Sigmoid colon (tissue), 7 donors: ENCODE data around the gene ABCC3. TPM values are rescaled to one million over a fixed set of nuclear protein-coding genes. Genes with fewer than 3 reads are reported as not detected.

Experiments
- DNase-seq: peaks from one replicate; pipeline ENCODE4 v3.0.0-alpha.2; 2019
- H3K27ac ChIP-seq, 4 donors: fragments of 200-600 bp; sonication (generic); one replicate each; pipeline ENCODE4 v1.5.1; 2016 to 2019; ENCODE audit warnings: mild to moderate bottlenecking in 1 of 4
- H3K27me3 ChIP-seq, 3 donors: fragments of 200-600 bp; sonication (generic); one replicate each; pipeline ENCODE4 v1.5.1; 2019; ENCODE audit warnings: mild to moderate bottlenecking in 1 of 3
- H3K36me3 ChIP-seq, 4 donors: fragments of 200-600 bp; sonication (generic); one replicate each; pipeline ENCODE4 v1.5.1; 2016 to 2019
- H3K4me1 ChIP-seq, 4 donors: fragments of 200-600 bp; sonication (generic); one replicate each; pipeline ENCODE4 v1.5.1; 2017 to 2019
- H3K4me3 ChIP-seq, 4 donors: fragments of 200-600 bp; sonication (generic); one replicate each; pipeline ENCODE4 v1.5.1; 2017 to 2019; ENCODE audit warnings: mild to moderate bottlenecking in 2 of 4, moderate library complexity in 1 of 4
- H3K9me3 ChIP-seq, 4 donors: fragments of 200-600 bp in 3 of 4; sonication (generic) in 3 of 4; one replicate each; pipeline versions ENCODE4 v1.5.1 to v1.6.1; 2013 to 2019
- EP300 ChIP-seq, 4 donors: sonication (generic); formaldehyde crosslinking; IDR thresholded peaks; one replicate each; pipeline ENCODE4 v1.6.1; 2017; ENCODE audit warnings: antibody characterized with exemption in 4 of 4
- POLR2A ChIP-seq, 2 donors: fragments of 450-650 bp; IDR thresholded peaks; one replicate each; pipeline ENCODE4 v1.6.1; 2016; ENCODE audit warnings: antibody characterized with exemption in 2 of 2, mild to moderate bottlenecking in 2 of 2, moderate library complexity in 2 of 2
- POLR2AphosphoS5 ChIP-seq, 4 donors: sonication (generic); formaldehyde crosslinking; IDR thresholded peaks; one replicate each; pipeline ENCODE4 v1.6.1; 2017; ENCODE audit warnings: antibody characterized with exemption in 4 of 4
- WGBS, 2 donors: extraction: QIAGEN DNeasy Blood & Tissue Kit; methylation state at CpG; one replicate each; pipeline ENCODE4 v1.1.7; 2013; 5-methylcytosine and 5-hydroxymethylcytosine counted together
- intact Hi-C: fragments of 100-400 bp; cut with DNase I; formaldehyde crosslinking; loops from one replicate; pipeline ENCODE4 v1.15.1; 2023
- polyA plus RNA-seq, 3 donors: library from polyadenylated mRNA; stranded (reverse); fragments of 200-250 nt; gene quantifications; one replicate each; pipeline ENCODE4 v1.2.3, GENCODE V29; 2013
- total RNA-seq, 4 donors: library from RNA; depleted of rRNA; stranded (reverse); fragments of >200 nt; gene quantifications; one replicate each; pipeline ENCODE4 v1.1.0, GENCODE V29; 2016
- TF ChIP-seq, protein P1 (sequence below), 4 experiments: fragments of 450-650 bp in 3 of 4; fragments of 200-600 bp in 1 of 4; IDR thresholded peaks; one replicate each; pipeline ENCODE4 v1.5.1; 2016 to 2019; ENCODE audit warnings: antibody characterized with exemption in 4 of 4, mild to moderate bottlenecking in 3 of 4, moderate library complexity in 2 of 4
- donor health status: healthy with polysubstance abuse.
- donor health status: Bipolar disorder and iron deficiency.
- donor health status: healthy.

The ABCC3 gene
- total and polyA plus RNA-seq, 7 donors: 0.71 to 94.1 (median 2.6) TPM

DNA sequence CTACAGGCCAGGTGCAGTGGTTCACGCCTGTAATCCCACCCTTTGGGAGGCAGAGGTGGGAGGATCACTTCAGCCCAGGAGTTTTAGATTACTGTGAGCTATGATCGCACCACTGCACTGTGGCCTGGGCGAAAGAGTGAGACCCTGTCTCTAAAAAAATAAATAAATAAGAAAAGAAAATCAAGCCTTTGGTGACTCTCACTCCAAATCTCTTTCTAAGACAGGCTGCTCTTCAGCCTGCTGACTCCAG, 976 bp downstream of the ABCC3 start:
- peaks cover 0 to 39% (median 33%) of the 10 kb centered on the region in 4 donors for H3K4me1 ChIP-seq
- no peak overlapping the region for H3K4me3 ChIP-seq
- no peak overlapping the region for H3K27ac ChIP-seq
- H3K27me3 ChIP-seq: peaks cover 15 to 49% (median 27%) of the 10 kb centered on the region in 3 donors
- no peak for DNase-seq
- WGBS, 2 donors: 17 to 50% methylated on average over 3 of the region's 3 CpGs
- H3K9me3 ChIP-seq: no peaks in the 10 kb centered on the region
- TF ChIP-seq, protein P1, sequence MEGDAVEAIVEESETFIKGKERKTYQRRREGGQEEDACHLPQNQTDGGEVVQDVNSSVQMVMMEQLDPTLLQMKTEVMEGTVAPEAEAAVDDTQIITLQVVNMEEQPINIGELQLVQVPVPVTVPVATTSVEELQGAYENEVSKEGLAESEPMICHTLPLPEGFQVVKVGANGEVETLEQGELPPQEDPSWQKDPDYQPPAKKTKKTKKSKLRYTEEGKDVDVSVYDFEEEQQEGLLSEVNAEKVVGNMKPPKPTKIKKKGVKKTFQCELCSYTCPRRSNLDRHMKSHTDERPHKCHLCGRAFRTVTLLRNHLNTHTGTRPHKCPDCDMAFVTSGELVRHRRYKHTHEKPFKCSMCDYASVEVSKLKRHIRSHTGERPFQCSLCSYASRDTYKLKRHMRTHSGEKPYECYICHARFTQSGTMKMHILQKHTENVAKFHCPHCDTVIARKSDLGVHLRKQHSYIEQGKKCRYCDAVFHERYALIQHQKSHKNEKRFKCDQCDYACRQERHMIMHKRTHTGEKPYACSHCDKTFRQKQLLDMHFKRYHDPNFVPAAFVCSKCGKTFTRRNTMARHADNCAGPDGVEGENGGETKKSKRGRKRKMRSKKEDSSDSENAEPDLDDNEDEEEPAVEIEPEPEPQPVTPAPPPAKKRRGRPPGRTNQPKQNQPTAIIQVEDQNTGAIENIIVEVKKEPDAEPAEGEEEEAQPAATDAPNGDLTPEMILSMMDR (IDR thresholded peaks at IDR 0.05): no peak
- no peak for TF ChIP-seq POLR2AphosphoS5 (IDR thresholded peaks at IDR 0.05)
- intact Hi-C loops: no loop called here
- H3K36me3 ChIP-seq: no peaks in the 10 kb centered on the region

DNA sequence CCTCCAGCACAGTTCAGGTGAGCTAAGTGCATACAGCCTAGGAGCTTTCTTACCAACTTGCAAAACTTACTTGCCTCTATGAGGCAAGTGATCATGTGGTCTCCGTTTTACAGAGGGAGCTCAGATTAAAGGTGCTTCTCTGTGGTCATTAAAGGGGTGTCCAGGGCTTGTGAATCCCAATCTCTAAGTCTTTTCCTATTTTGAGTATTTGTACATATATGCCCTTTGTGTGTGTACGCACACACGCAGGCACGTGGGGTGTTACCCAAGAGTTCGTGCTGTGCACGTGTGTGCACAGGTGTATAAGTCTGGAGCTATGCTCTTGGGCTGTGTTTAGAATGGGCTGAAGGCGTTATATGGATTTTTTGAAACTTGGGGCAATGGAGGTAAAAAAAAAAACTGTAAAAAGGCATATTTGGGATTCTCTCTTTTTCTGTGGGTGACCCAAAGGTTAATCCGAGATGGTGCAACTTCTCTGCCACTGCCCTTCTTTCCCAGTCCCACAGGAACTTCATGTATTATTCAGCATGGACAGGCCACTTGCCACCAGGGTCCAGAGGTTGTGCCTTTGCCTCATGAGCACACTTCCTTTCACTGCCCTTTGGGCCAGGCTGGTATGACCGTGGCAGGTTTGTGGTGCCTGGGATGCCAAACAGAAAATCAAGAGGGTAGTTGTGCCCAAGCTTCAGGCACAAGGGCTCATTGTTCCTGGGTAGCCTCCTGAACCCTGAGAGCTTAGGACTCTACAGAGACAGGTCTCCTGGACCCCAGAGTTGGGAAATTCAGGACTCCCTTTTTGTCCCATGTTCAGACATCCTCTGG, 1.5 kb downstream of the ABCC3 start:
- Histone ChIP-seq H3K27me3 (peaks cover 15 to 45% (median 27%) of the 10 kb centered on the region in 3 donors), H3K4me1 (peaks cover 0 to 43% (median 33%) of the 10 kb centered on the region in 4 donors), H3K4me3 (no peak overlapping the region), H3K36me3 (no peaks in the 10 kb centered on the region), H3K9me3 (no peaks in the 10 kb centered on the region), H3K27ac (no peak overlapping the region)
- TF ChIP-seq POLR2AphosphoS5 (IDR thresholded peaks at IDR 0.05) (no peak), EP300 (IDR thresholded peaks at IDR 0.05) (no peak), POLR2A (IDR thresholded peaks at IDR 0.05) (no peak)
- TF ChIP-seq, protein P1 (IDR thresholded peaks at IDR 0.05): no peak
- DNase-seq: no peak
- intact Hi-C loops: no loop called here
- 30 to 79% methylated on average over 9 of the region's 9 CpGs for WGBS, 2 donors

DNA sequence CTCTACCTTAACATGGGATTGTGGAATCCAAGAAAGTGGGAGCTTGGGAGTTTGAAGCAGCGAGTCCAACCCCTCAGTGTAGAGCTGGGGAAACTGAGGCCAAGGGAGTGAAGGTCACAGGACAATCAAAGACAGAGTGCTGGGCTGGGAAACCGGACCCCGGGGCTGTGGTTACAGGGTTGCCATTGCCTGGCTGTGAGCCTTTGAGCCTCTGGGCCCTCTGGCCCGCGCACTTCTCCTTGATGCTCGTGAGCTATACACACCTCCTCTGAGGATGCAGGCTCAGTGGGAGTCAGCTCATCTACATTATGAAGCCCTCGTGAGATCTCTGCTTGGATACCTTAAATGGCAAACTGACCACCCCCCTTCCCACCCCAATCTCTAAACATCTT, 2.1 kb downstream of the ABCC3 start:
- Histone ChIP-seq H3K9me3 (no peaks in the 10 kb centered on the region), H3K27me3 (peaks cover 15 to 40% (median 27%) of the 10 kb centered on the region in 3 donors), H3K27ac (no peak overlapping the region), H3K36me3 (no peaks in the 10 kb centered on the region), H3K4me3 (no peak overlapping the region), H3K4me1 (peaks cover 0 to 48% (median 33%) of the 10 kb centered on the region in 4 donors)
- no peak for DNase-seq
- TF ChIP-seq, protein P1 (IDR thresholded peaks at IDR 0.05): no peak
- TF ChIP-seq POLR2A (IDR thresholded peaks at IDR 0.05): no peak
- TF ChIP-seq POLR2AphosphoS5 (IDR thresholded peaks at IDR 0.05): no peak
- TF ChIP-seq EP300 (IDR thresholded peaks at IDR 0.05): no peak
- intact Hi-C loops: no loop called here
- WGBS, 2 donors: 88 to 92% methylated on average over 7 of the region's 7 CpGs

- Histone ChIP-seq H3K36me3 (no peaks in the 10 kb centered on the region), H3K4me1 (peaks cover 0 to 48% (median 33%) of the 10 kb centered on the region in 4 donors), H3K9me3 (no peaks in the 10 kb centered on the region), H3K27ac (no peak overlapping the region), H3K27me3 (peaks cover 15 to 40% (median 27%) of the 10 kb centered on the region in 3 donors), H3K4me3 (no peak overlapping the region)
- intact Hi-C loops: no loop called here
- WGBS, 2 donors: 58 to 77% methylated on average over 7 of the region's 7 CpGs
- no peak for TF ChIP-seq POLR2A (IDR thresholded peaks at IDR 0.05)
- no peak for TF ChIP-seq EP300 (IDR thresholded peaks at IDR 0.05)
- TF ChIP-seq, protein P1 (IDR thresholded peaks at IDR 0.05): no peak
- no peak for TF ChIP-seq POLR2AphosphoS5 (IDR thresholded peaks at IDR 0.05)
- DNase-seq: no peak
Observed at GRCh38 chr17:50637829-50638605, 3.3 kb downstream of the ABCC3 start.
